GM12801 (cell line): ENCODE data around the gene NR1D2.

Experiments used
- CTCF ChIP-seq: IDR thresholded peaks from one replicate; pipeline ENCODE4 v1.5.1; 2011; ENCODE audit warnings: control low read depth; ENCODE audit not compliant: insufficient read length; ENCODE audit errors: extremely low read depth

Gene NR1D2

GRCh38 chr3:23944861-23945662, at the start of gene NR1D2:
NR1D2 (plus strand) TSS chr3:23945286; CDS start chr3:23945579, 293 bp downstream.
- TF ChIP-seq CTCF: no peak

GRCh38 chr3:23900744-23901143, 44.3 kb upstream of the NR1D2 start:
- no peak for TF ChIP-seq CTCF

GRCh38 chr3:23904545-23904944, 40.5 kb upstream of the NR1D2 start:
- no peak for TF ChIP-seq CTCF

- TF ChIP-seq CTCF: no peak
Observed at GRCh38 chr3:23909341-23909740, 35.7 kb upstream of the NR1D2 start.

GRCh38 chr3:23911397-23911796, 33.7 kb upstream of the NR1D2 start:
- TF ChIP-seq CTCF: no peak

GRCh38 chr3:23913182-23913581, 31.9 kb upstream of the NR1D2 start:
- TF ChIP-seq CTCF: no peak

GRCh38 chr3:23913873-23914743, 31.0 kb upstream of the NR1D2 start:
- no peak for TF ChIP-seq CTCF
